ENCODE data around the gene ZFYVE28.

ZFYVE28 gene

GRCh38 chr4:2269618-2270163, 148.8 kb downstream of the ZFYVE28 start:
- no peak for TF ChIP-seq EP300 (IDR thresholded peaks at IDR 0.05; ENCODE audit: borderline replicate concordance)
- no peak for TF ChIP-seq CEBPB (IDR thresholded peaks at IDR 0.05)
- TF ChIP-seq TAF1 (IDR thresholded peaks at IDR 0.05; ENCODE audit: low read depth): no peak
- TF ChIP-seq USF1 (IDR thresholded peaks at IDR 0.05): no peak
- no peak for TF ChIP-seq EGR1 (IDR thresholded peaks at IDR 0.05)
- no peak for TF ChIP-seq FOXM1 (IDR thresholded peaks at IDR 0.05; ENCODE audit: borderline replicate concordance, low read depth)
- no peak for TF ChIP-seq YY1 (IDR thresholded peaks at IDR 0.05; ENCODE audit: low read depth)
- TF ChIP-seq ZBTB7A (IDR thresholded peaks at IDR 0.05; ENCODE audit: low read depth): no peak
- TF ChIP-seq NFIC (IDR thresholded peaks at IDR 0.05): no peak
- no peak for TF ChIP-seq TCF12 (IDR thresholded peaks at IDR 0.05; ENCODE audit: low read depth)
- TF ChIP-seq TEAD4 (IDR thresholded peaks at IDR 0.05): no peak
- no peak for TF ChIP-seq CREB1 (IDR thresholded peaks at IDR 0.05; ENCODE audit: low read depth)
- no peak for TF ChIP-seq MAX (IDR thresholded peaks at IDR 0.05)
- no peak for TF ChIP-seq RAD21 (IDR thresholded peaks at IDR 0.05; ENCODE audit: low read depth)
- TF ChIP-seq REST (IDR thresholded peaks at IDR 0.05; ENCODE audit: low read depth): no peak

- TF ChIP-seq RAD21 (IDR thresholded peaks at IDR 0.05; ENCODE audit: low read depth): no peak
- no peak for TF ChIP-seq TAF1 (IDR thresholded peaks at IDR 0.05; ENCODE audit: low read depth)
Measured at GRCh38 chr4:2269206-2269531, 149.3 kb downstream of the ZFYVE28 start.

- TF ChIP-seq NFIC (IDR thresholded peaks at IDR 0.05) (no peak), REST (IDR thresholded peaks at IDR 0.05; ENCODE audit: low read depth) (no peak), EP300 (IDR thresholded peaks at IDR 0.05; ENCODE audit: borderline replicate concordance) (no peak), TCF12 (IDR thresholded peaks at IDR 0.05; ENCODE audit: low read depth) (no peak), EGR1 (IDR thresholded peaks at IDR 0.05) (no peak), RAD21 (IDR thresholded peaks at IDR 0.05; ENCODE audit: low read depth) (no peak), ZBTB7A (IDR thresholded peaks at IDR 0.05; ENCODE audit: low read depth) (no peak), TEAD4 (IDR thresholded peaks at IDR 0.05) (no peak), CEBPB (IDR thresholded peaks at IDR 0.05) (no peak), MAX (IDR thresholded peaks at IDR 0.05) (no peak), CREB1 (IDR thresholded peaks at IDR 0.05; ENCODE audit: low read depth) (no peak), YY1 (IDR thresholded peaks at IDR 0.05; ENCODE audit: low read depth) (no peak), USF1 (IDR thresholded peaks at IDR 0.05) (no peak), TAF1 (IDR thresholded peaks at IDR 0.05; ENCODE audit: low read depth) (no peak), FOXM1 (IDR thresholded peaks at IDR 0.05; ENCODE audit: borderline replicate concordance, low read depth) (no peak)
Measured at GRCh38 chr4:2268357-2269205, 149.9 kb downstream of the ZFYVE28 start.

- TF ChIP-seq NFIC (IDR thresholded peaks at IDR 0.05): no peak
- TF ChIP-seq FOXM1 (IDR thresholded peaks at IDR 0.05; ENCODE audit: borderline replicate concordance, low read depth): no peak
- no peak for TF ChIP-seq TCF12 (IDR thresholded peaks at IDR 0.05; ENCODE audit: low read depth)
- TF ChIP-seq CREB1 (IDR thresholded peaks at IDR 0.05; ENCODE audit: low read depth): no peak
- no peak for TF ChIP-seq USF1 (IDR thresholded peaks at IDR 0.05)
Measured at GRCh38 chr4:2267841-2268240, 150.6 kb downstream of the ZFYVE28 start.

GRCh38 chr4:2267320-2267811, 151.1 kb downstream of the ZFYVE28 start:
- TF ChIP-seq TEAD4 (IDR thresholded peaks at IDR 0.05) (no peak), REST (IDR thresholded peaks at IDR 0.05; ENCODE audit: low read depth) (no peak), EP300 (IDR thresholded peaks at IDR 0.05; ENCODE audit: borderline replicate concordance) (no peak), USF1 (IDR thresholded peaks at IDR 0.05) (no peak), TAF1 (IDR thresholded peaks at IDR 0.05; ENCODE audit: low read depth) (no peak), NFIC (IDR thresholded peaks at IDR 0.05) (no peak), TCF12 (IDR thresholded peaks at IDR 0.05; ENCODE audit: low read depth) (no peak), RAD21 (IDR thresholded peaks at IDR 0.05; ENCODE audit: low read depth) (no peak), CEBPB (IDR thresholded peaks at IDR 0.05) (no peak), CREB1 (IDR thresholded peaks at IDR 0.05; ENCODE audit: low read depth) (no peak), YY1 (IDR thresholded peaks at IDR 0.05; ENCODE audit: low read depth) (no peak), MAX (IDR thresholded peaks at IDR 0.05) (no peak), EGR1 (IDR thresholded peaks at IDR 0.05) (no peak), ZBTB7A (IDR thresholded peaks at IDR 0.05; ENCODE audit: low read depth) (no peak), FOXM1 (IDR thresholded peaks at IDR 0.05; ENCODE audit: borderline replicate concordance, low read depth) (no peak)
